Measurements from ENCODE around the gene OR13A1.
"Not testable (repeated sequence)": the region's sequence is repeated elsewhere in the genome, so short reads cannot be mapped to it uniquely, and the experiment has no call there.

Gene OR13A1

GRCh38 chr10:45315508-45315907 lies at the start of gene OR13A1:
TSS of gene OR13A1 (minus strand) at chr10:45315608. CDS start at chr10:45304422, 11,186 bp downstream.
- no peak for DNase-seq

- DNase-seq = not testable (repeated sequence)
These were observed 46.8 kb upstream of the OR13A1 start for GRCh38 chr10:45361983-45362799.

GRCh38 chr10:45358961-45359360 lies 43.6 kb upstream of the OR13A1 start:
- not testable (repeated sequence) for DNase-seq

GRCh38 chr10:45355494-45355893 lies 40.1 kb upstream of the OR13A1 start:
- no peak for DNase-seq

- DNase-seq = no peak
These were observed 38.9 kb upstream of the OR13A1 start for GRCh38 chr10:45354261-45354660.

GRCh38 chr10:45353186-45353585 lies 37.8 kb upstream of the OR13A1 start:
- no peak for DNase-seq

- DNase-seq = not testable (repeated sequence)
These were observed 32.9 kb upstream of the OR13A1 start for GRCh38 chr10:45348196-45348765.

GRCh38 chr10:45347464-45347863 lies 32.1 kb upstream of the OR13A1 start:
- not testable (repeated sequence) for DNase-seq

- not testable (repeated sequence) for DNase-seq
These were observed 31.4 kb upstream of the OR13A1 start for GRCh38 chr10:45346652-45347335.

GRCh38 chr10:45340420-45340819 lies 25.0 kb upstream of the OR13A1 start:
- DNase-seq = not testable (repeated sequence)

- DNase-seq = no peak
These were observed 24.5 kb upstream of the OR13A1 start for GRCh38 chr10:45339894-45340293.

- not testable (repeated sequence) for DNase-seq
These were observed 16.4 kb upstream of the OR13A1 start for GRCh38 chr10:45331824-45332223.

- not testable (repeated sequence) for DNase-seq
These were observed 11.5 kb upstream of the OR13A1 start for GRCh38 chr10:45326864-45327263.

GRCh38 chr10:45325116-45325515 lies 9.7 kb upstream of the OR13A1 start:
- no peak for DNase-seq

- DNase-seq = no peak
These were observed 4.3 kb upstream of the OR13A1 start for GRCh38 chr10:45319702-45320101.

GRCh38 chr10:45313264-45313873 lies 2.0 kb downstream of the OR13A1 start:
- DNase-seq = no peak

- DNase-seq = no peak
These were observed 6.7 kb downstream of the OR13A1 start for GRCh38 chr10:45308707-45309106.

- DNase-seq = no peak
These were observed 12.8 kb downstream of the OR13A1 start for GRCh38 chr10:45302573-45302972.

GRCh38 chr10:45298341-45298955 lies 17.0 kb downstream of the OR13A1 start:
- not testable (repeated sequence) for DNase-seq

- DNase-seq = no peak
These were observed 20.7 kb downstream of the OR13A1 start for GRCh38 chr10:45294681-45295080.

- DNase-seq = no peak
These were observed 28.4 kb downstream of the OR13A1 start for GRCh38 chr10:45286980-45287379.

GRCh38 chr10:45282061-45282460 lies 33.3 kb downstream of the OR13A1 start:
- DNase-seq = no peak
